Measurements from ENCODE around the gene TMED1.

GRCh38 chr19:10797078-10797477 lies 38.9 kb downstream of the TMED1 start:
- no peak for TF ChIP-seq CTCF (conservative IDR thresholded peaks at IDR 0.05; ENCODE audit: low read depth, low read length)
- TF ChIP-seq RFX5 (IDR thresholded peaks at IDR 0.05; ENCODE audit: low read depth, low read length): no peak
- no peak for TF ChIP-seq USF2 (IDR thresholded peaks at IDR 0.05; ENCODE audit: low read depth, low read length)
- no peak for TF ChIP-seq POLR2A (IDR thresholded peaks at IDR 0.05; ENCODE audit: low read depth, low read length)
- TF ChIP-seq MAFK (IDR thresholded peaks at IDR 0.05; ENCODE audit: low read depth, low read length): no peak
- no peak for TF ChIP-seq CEBPB (IDR thresholded peaks at IDR 0.05; ENCODE audit: low read depth, low read length)
- TF ChIP-seq FOS (IDR thresholded peaks at IDR 0.05; ENCODE audit: low read depth, low read length): no peak
- no peak for TF ChIP-seq MXI1 (IDR thresholded peaks at IDR 0.05; ENCODE audit: borderline replicate concordance, low read depth, low read length)
- TF ChIP-seq, protein P1, sequence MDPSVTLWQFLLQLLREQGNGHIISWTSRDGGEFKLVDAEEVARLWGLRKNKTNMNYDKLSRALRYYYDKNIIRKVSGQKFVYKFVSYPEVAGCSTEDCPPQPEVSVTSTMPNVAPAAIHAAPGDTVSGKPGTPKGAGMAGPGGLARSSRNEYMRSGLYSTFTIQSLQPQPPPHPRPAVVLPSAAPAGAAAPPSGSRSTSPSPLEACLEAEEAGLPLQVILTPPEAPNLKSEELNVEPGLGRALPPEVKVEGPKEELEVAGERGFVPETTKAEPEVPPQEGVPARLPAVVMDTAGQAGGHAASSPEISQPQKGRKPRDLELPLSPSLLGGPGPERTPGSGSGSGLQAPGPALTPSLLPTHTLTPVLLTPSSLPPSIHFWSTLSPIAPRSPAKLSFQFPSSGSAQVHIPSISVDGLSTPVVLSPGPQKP (IDR thresholded peaks at IDR 0.05; ENCODE audit: borderline replicate concordance, low read depth, low read length): no peak
